Measurements from ENCODE around the gene SLC7A5. TPM values are rescaled to one million over a fixed set of nuclear protein-coding genes. Genes with fewer than 3 reads are reported as not detected.

The SLC7A5 gene
- total and polyA plus RNA-seq, 2 of the 13 experiments (the other 11 are each of a cell fraction or from before 2014, with no cell fraction given): 79.6 to 155 TPM

DNA sequence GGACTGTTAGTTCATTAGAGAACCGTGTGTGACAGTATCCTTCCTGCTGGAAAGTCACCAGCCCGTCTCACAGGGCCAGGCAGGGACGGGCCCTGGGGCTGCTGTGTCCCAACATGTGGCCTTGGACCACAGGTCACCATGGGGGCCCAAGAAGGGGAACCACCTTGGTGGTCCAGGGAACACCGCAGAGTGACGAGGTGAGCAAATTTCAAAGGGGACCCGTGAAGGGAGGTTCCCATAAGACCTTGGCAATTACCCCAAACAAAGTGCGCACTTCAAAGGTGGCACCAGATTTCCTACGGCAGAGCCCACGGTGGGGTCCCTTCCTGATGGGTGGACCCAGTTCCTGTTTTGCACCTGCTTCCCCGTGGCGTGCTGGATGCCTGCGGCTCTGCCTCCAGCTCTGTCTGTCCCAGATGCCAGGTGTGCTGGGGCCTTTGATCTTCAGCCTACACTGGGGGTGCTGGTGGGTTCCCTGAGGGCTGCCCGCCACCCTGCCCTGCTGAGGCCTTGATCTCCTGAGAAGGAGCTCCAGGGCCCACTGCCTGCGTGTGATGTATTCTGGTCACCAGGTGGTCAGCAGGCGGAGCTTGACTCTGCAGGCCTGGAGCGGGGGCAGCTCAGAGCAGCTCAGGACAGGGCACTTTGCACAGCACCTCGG is 27.0 kb downstream of the SLC7A5 start (continued):
- TF ChIP-seq ZNF280D (CRISPR knock-in tag; IDR thresholded peaks at IDR 0.05): no peak; the same call in 1 of the 2 replicates
- peak; percentile 80 for TF ChIP-seq CEBPB (IDR thresholded peaks at IDR 0.05; ENCODE audit: borderline replicate concordance, low read depth, low read length)
- TF ChIP-seq MBD4 (IDR thresholded peaks at IDR 0.05; ENCODE audit: borderline replicate concordance, low read length): no peak
- TF ChIP-seq, protein P1, sequence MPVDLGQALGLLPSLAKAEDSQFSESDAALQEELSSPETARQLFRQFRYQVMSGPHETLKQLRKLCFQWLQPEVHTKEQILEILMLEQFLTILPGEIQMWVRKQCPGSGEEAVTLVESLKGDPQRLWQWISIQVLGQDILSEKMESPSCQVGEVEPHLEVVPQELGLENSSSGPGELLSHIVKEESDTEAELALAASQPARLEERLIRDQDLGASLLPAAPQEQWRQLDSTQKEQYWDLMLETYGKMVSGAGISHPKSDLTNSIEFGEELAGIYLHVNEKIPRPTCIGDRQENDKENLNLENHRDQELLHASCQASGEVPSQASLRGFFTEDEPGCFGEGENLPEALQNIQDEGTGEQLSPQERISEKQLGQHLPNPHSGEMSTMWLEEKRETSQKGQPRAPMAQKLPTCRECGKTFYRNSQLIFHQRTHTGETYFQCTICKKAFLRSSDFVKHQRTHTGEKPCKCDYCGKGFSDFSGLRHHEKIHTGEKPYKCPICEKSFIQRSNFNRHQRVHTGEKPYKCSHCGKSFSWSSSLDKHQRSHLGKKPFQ (CRISPR knock-in tag; IDR thresholded peaks at IDR 0.05; ENCODE audit: insufficient replicate concordance): no peak
- no peak for TF ChIP-seq CBX5 (CRISPR knock-in tag; IDR thresholded peaks at IDR 0.05; ENCODE audit: borderline replicate concordance)
- peak; percentile 62; the same call in 1 of the 2 replicates for TF ChIP-seq HNF4G (IDR thresholded peaks at IDR 0.05; ENCODE audit: borderline replicate concordance, low read depth, low read length)
- TF ChIP-seq HNF4G (CRISPR knock-in tag; IDR thresholded peaks at IDR 0.05; ENCODE audit: borderline replicate concordance, low read depth): no peak; the same call in none of the 2 replicates
- TF ChIP-seq GATAD1 (CRISPR knock-in tag; IDR thresholded peaks at IDR 0.05): no peak
- TF ChIP-seq HCFC1 (IDR thresholded peaks at IDR 0.05; ENCODE audit: low read depth, low read length): no peak
- no peak for TF ChIP-seq TBX3 (IDR thresholded peaks at IDR 0.05; ENCODE audit: borderline replicate concordance)
- TF ChIP-seq ZNF484 (CRISPR knock-in tag; IDR thresholded peaks at IDR 0.05; ENCODE audit: borderline replicate concordance, low read depth): 0 out of 2 replicates have a peak, but pooled peaks have one; percentile 46
- no peak for TF ChIP-seq TFDP2 (CRISPR knock-in tag; IDR thresholded peaks at IDR 0.05)
- 0 out of 2 replicates have a peak, but pooled peaks have one; percentile 32 for TF ChIP-seq KLF12 (CRISPR knock-in tag; IDR thresholded peaks at IDR 0.05; ENCODE audit: borderline replicate concordance)
- TF ChIP-seq TGIF2 (CRISPR knock-in tag; IDR thresholded peaks at IDR 0.05): no peak
- TF ChIP-seq ZNF180 (CRISPR knock-in tag; IDR thresholded peaks at IDR 0.05; ENCODE audit: borderline replicate concordance, low read depth): no peak
- peak; percentile 61; the same call in 1 of the 2 replicates for TF ChIP-seq ZNF333 (CRISPR knock-in tag; IDR thresholded peaks at IDR 0.05; ENCODE audit: borderline replicate concordance)
- TF ChIP-seq ZNF282 (IDR thresholded peaks at IDR 0.05; ENCODE audit: partially characterized antibody): no peak
- TF ChIP-seq ZFP62 (CRISPR knock-in tag; IDR thresholded peaks at IDR 0.05): no peak
- no peak for TF ChIP-seq HMG20B (CRISPR knock-in tag; conservative IDR thresholded peaks at IDR 0.05)
- TF ChIP-seq ZNF256 (CRISPR knock-in tag; conservative IDR thresholded peaks at IDR 0.05): no peak
- TF ChIP-seq THYN1 (CRISPR knock-in tag; IDR thresholded peaks at IDR 0.05; ENCODE audit: borderline replicate concordance, low read depth): no peak
- TF ChIP-seq ZNF746 (CRISPR knock-in tag; IDR thresholded peaks at IDR 0.05): peak; percentile 44; the same call in 1 of the 2 replicates
- peak; percentile 55 for TF ChIP-seq MEF2D (CRISPR knock-in tag; IDR thresholded peaks at IDR 0.05)
- no peak for TF ChIP-seq MIER3 (CRISPR knock-in tag; IDR thresholded peaks at IDR 0.05; ENCODE audit: borderline replicate concordance)
- TF ChIP-seq NFATC3 (CRISPR knock-in tag; IDR thresholded peaks at IDR 0.05): no peak
